ENCODE measurements around the gene PON2.

The PON2 gene

DNA sequence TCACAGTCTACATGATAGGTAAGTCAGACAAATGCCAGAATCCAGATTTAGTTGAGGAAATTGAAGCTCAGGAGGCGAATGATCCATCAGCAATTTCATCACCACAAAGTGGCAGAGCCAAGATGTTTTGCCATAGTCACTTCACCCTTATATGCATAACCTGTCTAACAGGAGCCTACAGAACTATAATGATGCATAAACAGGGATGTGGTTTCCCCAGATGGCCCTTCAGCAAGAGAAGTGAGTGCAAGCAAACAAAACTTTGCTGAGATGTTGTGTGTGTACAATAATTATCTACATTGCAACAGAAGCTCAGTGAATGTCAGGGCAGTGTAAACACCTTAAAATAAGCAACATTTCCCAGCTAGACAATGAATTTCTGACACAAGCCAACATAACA, 67.2 kb downstream of the PON2 start:
- H3K27ac ChIP-seq (ENCODE audit: extremely low read depth, low read depth, low read length) = no peak overlapping the region
- H3K4me3 ChIP-seq (ENCODE audit: low read depth, low read length) = no peak overlapping the region
- no peaks in the 10 kb centered on the region for H3K4me1 ChIP-seq (ENCODE audit: control insufficient read depth, insufficient read depth, low read length)
- POLR2A ChIA-PET = no interaction called here
- TF ChIP-seq ZNF324 (tag by site-specific recombination; IDR thresholded peaks at IDR 0.05) (no peak), ZNF571 (tag by site-specific recombination; IDR thresholded peaks at IDR 0.05) (no peak), GLI2 (tag by site-specific recombination; IDR thresholded peaks at IDR 0.05; ENCODE audit: borderline replicate concordance, low read depth) (no peak), ZBTB20 (tag by site-specific recombination; IDR thresholded peaks at IDR 0.05) (no peak), EGR2 (tag by site-specific recombination; IDR thresholded peaks at IDR 0.05; ENCODE audit: low read depth) (no peak), ZNF549 (tag by site-specific recombination; IDR thresholded peaks at IDR 0.05) (no peak), ZNF473 (tag by site-specific recombination; IDR thresholded peaks at IDR 0.05) (no peak), ZNF792 (tag by site-specific recombination; IDR thresholded peaks at IDR 0.05) (no peak), ZNF600 (tag by site-specific recombination; IDR thresholded peaks at IDR 0.05) (no peak), TRIM28 (IDR thresholded peaks at IDR 0.05; ENCODE audit: borderline replicate concordance, low read length) (no peak), ZNF423 (tag by site-specific recombination; IDR thresholded peaks at IDR 0.05) (no peak), ZNF658 (tag by site-specific recombination; IDR thresholded peaks at IDR 0.05) (no peak), ZNF112 (tag by site-specific recombination; IDR thresholded peaks at IDR 0.05) (no peak), SP7 (tag by site-specific recombination; IDR thresholded peaks at IDR 0.05) (no peak), SALL2 (tag by site-specific recombination; IDR thresholded peaks at IDR 0.05; ENCODE audit: borderline replicate concordance) (no peak)
- TF ChIP-seq, protein P1, sequence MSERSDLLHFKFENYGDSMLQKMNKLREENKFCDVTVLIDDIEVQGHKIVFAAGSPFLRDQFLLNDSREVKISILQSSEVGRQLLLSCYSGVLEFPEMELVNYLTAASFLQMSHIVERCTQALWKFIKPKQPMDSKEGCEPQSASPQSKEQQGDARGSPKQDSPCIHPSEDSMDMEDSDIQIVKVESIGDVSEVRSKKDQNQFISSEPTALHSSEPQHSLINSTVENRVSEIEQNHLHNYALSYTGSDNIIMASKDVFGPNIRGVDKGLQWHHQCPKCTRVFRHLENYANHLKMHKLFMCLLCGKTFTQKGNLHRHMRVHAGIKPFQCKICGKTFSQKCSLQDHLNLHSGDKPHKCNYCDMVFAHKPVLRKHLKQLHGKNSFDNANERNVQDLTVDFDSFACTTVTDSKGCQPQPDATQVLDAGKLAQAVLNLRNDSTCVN (tag by site-specific recombination; optimal IDR thresholded peaks at IDR 0.05) = no peak
- TF ChIP-seq, protein P2, sequence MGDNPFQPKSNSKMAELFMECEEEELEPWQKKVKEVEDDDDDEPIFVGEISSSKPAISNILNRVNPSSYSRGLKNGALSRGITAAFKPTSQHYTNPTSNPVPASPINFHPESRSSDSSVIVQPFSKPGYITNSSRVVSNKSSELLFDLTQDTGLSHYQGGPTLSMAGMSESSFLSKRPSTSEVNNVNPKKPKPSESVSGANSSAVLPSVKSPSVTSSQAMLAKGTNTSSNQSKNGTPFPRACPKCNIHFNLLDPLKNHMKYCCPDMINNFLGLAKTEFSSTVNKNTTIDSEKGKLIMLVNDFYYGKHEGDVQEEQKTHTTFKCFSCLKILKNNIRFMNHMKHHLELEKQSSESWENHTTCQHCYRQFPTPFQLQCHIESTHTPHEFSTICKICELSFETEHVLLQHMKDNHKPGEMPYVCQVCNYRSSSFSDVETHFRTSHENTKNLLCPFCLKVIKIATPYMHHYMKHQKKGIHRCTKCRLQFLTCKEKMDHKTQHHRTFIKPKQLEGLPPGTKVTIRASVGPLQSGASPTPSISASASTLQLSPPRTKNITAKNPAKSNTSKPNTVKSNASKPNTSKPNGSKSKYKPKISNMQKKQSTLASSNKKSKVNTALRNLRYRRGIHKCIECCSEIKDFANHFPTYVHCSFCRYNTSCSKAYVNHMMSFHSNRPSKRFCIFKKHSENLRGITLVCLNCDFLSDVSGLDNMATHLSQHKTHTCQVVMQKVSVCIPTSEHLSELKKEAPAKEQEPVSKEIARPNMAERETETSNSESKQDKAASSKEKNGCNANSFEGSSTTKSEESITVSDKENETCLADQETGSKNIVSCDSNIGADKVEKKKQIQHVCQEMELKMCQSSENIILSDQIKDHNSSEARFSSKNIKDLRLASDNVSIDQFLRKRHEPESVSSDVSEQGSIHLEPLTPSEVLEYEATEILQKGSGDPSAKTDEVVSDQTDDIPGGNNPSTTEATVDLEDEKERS (tag by site-specific recombination; IDR thresholded peaks at IDR 0.05) = no peak
- TF ChIP-seq, protein P3, sequence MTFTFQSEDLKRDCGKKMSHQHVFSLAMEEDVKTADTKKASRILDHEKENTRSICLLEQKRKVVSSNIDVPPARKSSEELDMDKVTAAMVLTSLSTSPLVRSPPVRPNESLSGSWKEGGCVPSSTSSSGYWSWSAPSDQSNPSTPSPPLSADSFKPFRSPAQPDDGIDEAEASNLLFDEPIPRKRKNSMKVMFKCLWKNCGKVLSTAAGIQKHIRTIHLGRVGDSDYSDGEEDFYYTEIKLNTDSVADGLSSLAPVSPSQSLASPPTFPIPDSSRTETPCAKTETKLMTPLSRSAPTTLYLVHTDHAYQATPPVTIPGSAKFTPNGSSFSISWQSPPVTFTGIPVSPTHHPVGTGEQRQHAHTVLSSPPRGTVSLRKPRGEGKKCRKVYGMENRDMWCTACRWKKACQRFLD (tag by site-specific recombination; IDR thresholded peaks at IDR 0.05) = no peak
- CTCF ChIA-PET = no interaction called here
- no peaks in the 10 kb centered on the region for H3K36me3 ChIP-seq (ENCODE audit: control insufficient read depth in 2 of 2, insufficient read depth in 1 of 2, low read length in 2 of 2)
- no peaks in the 10 kb centered on the region for H3K9me3 ChIP-seq (ENCODE audit: control insufficient read depth, insufficient read depth, low read depth, low read length)

DNA sequence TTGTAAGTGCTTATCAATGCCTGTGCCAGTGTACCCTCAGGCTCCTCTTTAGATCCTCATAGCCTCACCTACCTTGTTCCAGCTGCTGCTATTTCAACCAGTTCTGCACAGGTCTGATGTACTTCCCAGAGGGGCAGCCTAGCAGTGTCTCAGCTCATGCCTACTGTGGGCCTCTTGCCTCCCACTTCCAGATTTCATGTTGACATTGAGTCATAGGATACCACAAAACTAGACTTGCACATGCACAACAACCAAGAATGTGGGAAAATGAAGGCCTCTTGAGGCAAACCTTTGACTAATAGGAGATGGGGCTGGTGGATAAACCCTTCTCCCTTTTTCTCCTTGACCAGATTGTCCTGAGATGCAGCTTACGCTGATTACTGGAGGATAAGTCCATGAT, 69.7 kb downstream of the PON2 start:
- Histone ChIP-seq H3K36me3 (ENCODE audit: control insufficient read depth in 2 of 2, insufficient read depth in 1 of 2, low read length in 2 of 2) (no peaks in the 10 kb centered on the region), H3K4me3 (ENCODE audit: low read depth, low read length) (no peak overlapping the region), H3K27ac (ENCODE audit: extremely low read depth, low read depth, low read length) (no peak overlapping the region), H3K4me1 (ENCODE audit: control insufficient read depth, insufficient read depth, low read length) (no peaks in the 10 kb centered on the region), H3K9me3 (ENCODE audit: control insufficient read depth, insufficient read depth, low read depth, low read length) (no peaks in the 10 kb centered on the region)
- POLR2A ChIA-PET = no interaction called here
- CTCF ChIA-PET = no interaction called here
- TF ChIP-seq ZFP37 (tag by site-specific recombination; IDR thresholded peaks at IDR 0.05) = no peak
- TF ChIP-seq, protein P4, sequence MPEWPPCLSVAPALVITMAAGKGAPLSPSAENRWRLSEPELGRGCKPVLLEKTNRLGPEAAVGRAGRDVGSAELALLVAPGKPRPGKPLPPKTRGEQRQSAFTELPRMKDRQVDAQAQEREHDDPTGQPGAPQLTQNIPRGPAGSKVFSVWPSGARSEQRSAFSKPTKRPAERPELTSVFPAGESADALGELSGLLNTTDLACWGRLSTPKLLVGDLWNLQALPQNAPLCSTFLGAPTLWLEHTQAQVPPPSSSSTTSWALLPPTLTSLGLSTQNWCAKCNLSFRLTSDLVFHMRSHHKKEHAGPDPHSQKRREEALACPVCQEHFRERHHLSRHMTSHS (tag by site-specific recombination; IDR thresholded peaks at IDR 0.05) = no peak
- no peak for TF ChIP-seq ZBTB7A (tag by site-specific recombination; IDR thresholded peaks at IDR 0.05; ENCODE audit: low read depth)
- TF ChIP-seq ZXDB (tag by site-specific recombination; IDR thresholded peaks at IDR 0.05) = no peak
- TF ChIP-seq ZNF416 (tag by site-specific recombination; IDR thresholded peaks at IDR 0.05) = no peak
- no peak for TF ChIP-seq REPIN1 (tag by site-specific recombination; IDR thresholded peaks at IDR 0.05; ENCODE audit: low read depth)
- no peak for TF ChIP-seq ZBTB20 (tag by site-specific recombination; IDR thresholded peaks at IDR 0.05)
- no peak for TF ChIP-seq ZNF266 (tag by site-specific recombination; IDR thresholded peaks at IDR 0.05; ENCODE audit: low read depth)
- no peak for TF ChIP-seq ZNF114 (tag by site-specific recombination; IDR thresholded peaks at IDR 0.05)
